GM23338 (cell line): Measurements from ENCODE around the gene SOX10.

ENCODE experiments used
- CREB1 ChIP-seq: fragments of 250-450 bp; sonication (Bioruptor Pico); IDR thresholded peaks from 2 replicates; pipeline ENCODE4 v1.5.0; 2020; ENCODE audit warnings: low read depth, mild to moderate bottlenecking, moderate library complexity
- CTCF ChIP-seq, 2 experiments: fragments of 200-600 bp in 1 of 2; sonication (generic) in 1 of 2; conservative IDR thresholded peaks; 2 replicates each; pipeline versions ENCODE4 v1.5.1 to v1.6.1; 2016 to 2017; ENCODE audit warnings: antibody characterized with exemption in 2 of 2, low read depth in 2 of 2, mild to moderate bottlenecking in 2 of 2, moderate library complexity in 1 of 2
- ETS1 ChIP-seq: IDR thresholded peaks from 2 replicates; pipeline ENCODE4 v1.6.1; 2016; ENCODE audit warnings: antibody characterized with exemption
- EZH2 ChIP-seq: fragments of 200-600 bp; sonication (generic); IDR thresholded peaks from one replicate; pipeline ENCODE4 v1.8.0; 2017; ENCODE audit warnings: antibody characterized with exemption, mild to moderate bottlenecking, low read depth; ENCODE audit not compliant: unreplicated experiment
- EZH2phosphoT487 ChIP-seq: fragments of 200-600 bp; sonication (generic); IDR thresholded peaks from one replicate; pipeline ENCODE4 v1.8.1; 2018; ENCODE audit warnings: antibody characterized with exemption; ENCODE audit not compliant: unreplicated experiment
- JUNB ChIP-seq: IDR thresholded peaks from one replicate; pipeline ENCODE4 v1.6.1; 2016; ENCODE audit warnings: antibody characterized with exemption; ENCODE audit not compliant: unreplicated experiment
- NANOG ChIP-seq: IDR thresholded peaks from 2 replicates; pipeline ENCODE4 v1.6.1; 2016; ENCODE audit warnings: antibody characterized with exemption, borderline replicate concordance
- POLR2AphosphoS5 ChIP-seq: IDR thresholded peaks from 2 replicates; pipeline ENCODE4 v1.6.1; 2016; ENCODE audit warnings: antibody characterized with exemption, low read depth
- REST ChIP-seq: IDR thresholded peaks from one replicate; pipeline ENCODE4 v1.6.1; 2018; ENCODE audit warnings: antibody characterized with exemption; ENCODE audit not compliant: unreplicated experiment
- STAT1 ChIP-seq: IDR thresholded peaks from one replicate; pipeline ENCODE4 v1.6.1; 2016; ENCODE audit warnings: antibody characterized with exemption; ENCODE audit not compliant: unreplicated experiment
- ZNF114 ChIP-seq: fragments of 250-450 bp; sonication (Bioruptor Pico); IDR thresholded peaks from 2 replicates; pipeline ENCODE4 v1.5.0; 2020; ENCODE audit warnings: mild to moderate bottlenecking, moderate library complexity
- ZNF331 ChIP-seq: fragments of 250-450 bp; sonication (Bioruptor Pico); IDR thresholded peaks from 2 replicates; pipeline ENCODE4 v1.5.0; 2020; ENCODE audit warnings: low read depth, mild to moderate bottlenecking, moderate library complexity
- ZNF462 ChIP-seq: fragments of 250-450 bp; sonication (Bioruptor Pico); IDR thresholded peaks from 2 replicates; pipeline ENCODE4 v1.5.0; 2020; ENCODE audit warnings: mild to moderate bottlenecking, moderate library complexity

- no peak for TF ChIP-seq POLR2AphosphoS5
- TF ChIP-seq CTCF (conservative IDR thresholded peaks at IDR 0.05; ENCODE audit: low read depth in 2 of 2) = no peak
- no peak for TF ChIP-seq CREB1 (CRISPR knock-in tag)
- TF ChIP-seq EZH2phosphoT487 = no peak
- no peak for TF ChIP-seq ZNF331 (CRISPR knock-in tag)
- TF ChIP-seq EZH2 = no peak
- no peak for TF ChIP-seq REST
- TF ChIP-seq JUNB = no peak
- no peak for TF ChIP-seq ETS1
- no peak for TF ChIP-seq NANOG
- no peak for TF ChIP-seq ZNF462 (CRISPR knock-in tag)
- TF ChIP-seq ZNF114 (CRISPR knock-in tag) = no peak
- no peak for TF ChIP-seq STAT1
Observed at GRCh38 chr22:37986371-37986770, 2.0 kb upstream of the SOX10 start.
